ENCODE measurements around the gene AKR1A1.
"Not testable (repeated sequence)": the region's sequence is repeated elsewhere in the genome, so short reads cannot be mapped to it uniquely, and the experiment has no call there.

AKR1A1 gene

DNA sequence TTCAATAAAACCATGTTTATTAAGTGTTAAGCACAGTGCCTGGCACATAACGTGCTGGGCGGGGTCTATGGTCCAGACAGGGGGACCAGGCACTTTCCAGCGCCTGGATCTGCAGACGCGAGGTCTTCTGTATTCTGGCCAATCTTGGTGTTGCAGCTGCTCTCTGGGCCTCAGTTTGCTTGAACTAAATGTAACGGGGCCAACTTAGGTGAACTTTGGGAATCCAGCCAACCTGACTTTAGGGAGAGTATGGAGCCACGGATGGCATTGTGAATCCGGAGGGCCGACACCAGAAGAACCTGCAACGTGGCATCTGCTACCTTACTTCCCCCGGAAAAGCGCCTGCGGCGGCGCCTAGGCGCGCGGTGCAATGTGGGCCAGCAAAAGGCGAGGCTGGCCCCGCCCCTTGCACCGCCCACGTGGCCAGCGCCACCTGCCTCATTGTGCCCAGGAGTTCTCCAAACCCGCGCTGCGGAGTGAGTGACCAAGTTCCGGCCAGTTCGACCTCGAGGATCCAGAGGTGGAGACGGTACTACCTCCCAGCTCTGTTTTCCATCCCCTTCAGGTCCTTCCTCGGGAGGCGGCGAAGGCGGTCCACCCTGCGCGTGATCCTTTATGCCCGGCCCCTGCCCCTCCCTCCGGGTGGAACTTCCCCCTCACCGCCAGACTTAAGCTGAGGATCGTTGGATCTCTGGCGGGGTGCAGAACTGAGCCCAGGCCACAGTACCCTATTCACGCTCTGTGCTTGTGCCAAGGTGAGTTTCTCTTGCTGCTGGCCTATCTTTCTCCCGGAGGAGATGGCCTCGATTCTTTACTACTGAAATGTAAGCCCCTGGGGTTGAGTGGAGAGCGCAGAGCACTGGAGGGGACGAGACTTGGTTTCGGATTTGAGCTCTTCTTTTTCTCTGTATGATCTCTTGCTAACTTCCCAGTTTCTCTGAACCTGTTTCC lies at the start of gene AKR1A1:
Gene AKR1A1 (plus strand): TSS at position 426 of the 951 bp plus-strand sequence. CDS start 10,969 bp downstream, outside the sequence.
- DNase-seq (ENCODE audit: low read depth in 2 of 2) = peak; percentile 68 to 71

DNA sequence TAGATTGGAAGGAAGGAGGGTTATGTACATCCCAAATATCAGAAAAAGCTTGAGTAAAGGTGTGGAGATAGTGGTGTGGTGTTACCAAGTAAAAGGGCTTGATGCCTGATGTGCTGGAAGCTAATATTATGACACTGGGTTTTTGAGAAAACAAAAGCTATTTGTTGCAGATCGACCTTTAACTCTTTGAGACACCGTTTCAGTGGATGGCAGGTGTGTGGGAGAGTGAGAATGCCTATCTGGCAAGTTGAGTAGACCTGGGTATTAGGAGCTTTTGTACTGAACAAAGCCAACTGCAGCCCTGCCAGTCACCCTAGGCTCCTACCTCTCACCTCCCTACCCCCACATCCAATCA lies 49.1 kb upstream of the AKR1A1 start:
- no peak for DNase-seq (ENCODE audit: low read depth in 2 of 2)

DNA sequence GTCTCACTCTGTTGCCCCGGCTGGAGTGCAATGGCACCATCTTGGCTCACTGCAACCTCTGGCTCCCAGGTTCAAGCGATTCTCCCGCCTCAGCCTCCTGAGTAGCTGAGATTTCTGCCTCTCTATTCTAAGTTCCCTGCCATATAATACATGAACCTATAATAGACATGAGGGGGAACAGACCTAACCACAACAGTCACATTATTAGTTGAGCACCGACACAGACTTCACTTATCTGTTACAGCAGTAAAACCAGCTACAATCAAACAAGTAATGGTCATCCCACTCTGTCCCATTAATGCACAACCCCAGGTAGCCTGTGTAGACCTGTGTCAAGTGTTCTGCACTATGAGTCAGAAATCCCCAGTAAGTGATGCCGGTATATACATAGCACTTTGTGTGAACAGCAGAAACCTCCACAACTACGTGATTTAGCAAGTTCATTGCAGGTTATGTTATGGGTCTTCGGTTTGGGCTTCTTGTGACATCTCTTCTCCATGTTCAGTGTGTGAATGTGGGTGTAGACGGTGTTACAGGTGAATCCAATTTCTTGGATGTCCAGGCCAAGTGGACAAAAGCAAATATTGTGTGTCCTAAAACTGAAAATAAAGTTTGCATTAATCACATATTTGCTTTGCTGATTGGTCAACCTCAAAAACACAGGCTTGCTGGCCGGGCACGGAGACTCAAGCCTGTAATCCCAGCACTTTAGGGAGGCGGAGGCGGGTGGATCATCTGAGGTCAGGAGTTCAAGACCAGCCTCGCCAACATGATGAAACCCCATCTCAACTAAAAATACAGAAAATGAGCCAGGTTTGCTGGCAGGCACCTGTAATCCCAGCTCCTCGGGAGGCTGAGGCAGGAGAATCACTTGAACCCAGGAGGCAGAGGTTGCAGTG lies 46.9 kb upstream of the AKR1A1 start:
- DNase-seq (ENCODE audit: low read depth in 2 of 2) = no peak

DNA sequence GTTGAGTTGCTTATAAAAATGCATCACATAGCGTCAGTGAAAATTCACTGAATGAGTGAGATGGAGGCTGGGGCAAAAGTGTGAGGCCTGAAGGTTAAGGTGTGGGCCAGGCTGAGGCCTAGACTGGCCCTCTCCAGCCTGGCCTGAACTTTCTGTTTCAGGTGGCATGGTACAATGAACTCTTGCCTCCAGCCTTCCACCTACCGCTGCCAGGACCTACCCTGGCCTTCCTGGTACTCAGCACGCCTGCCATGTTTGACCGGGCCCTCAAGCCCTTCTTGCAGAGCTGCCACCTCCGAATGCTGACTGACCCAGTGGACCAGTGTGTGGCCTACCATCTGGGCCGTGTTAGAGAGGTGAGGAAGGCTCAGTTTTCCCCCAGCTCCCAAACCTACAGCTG lies 43.4 kb upstream of the AKR1A1 start:
- no peak for DNase-seq (ENCODE audit: low read depth in 2 of 2)

DNA sequence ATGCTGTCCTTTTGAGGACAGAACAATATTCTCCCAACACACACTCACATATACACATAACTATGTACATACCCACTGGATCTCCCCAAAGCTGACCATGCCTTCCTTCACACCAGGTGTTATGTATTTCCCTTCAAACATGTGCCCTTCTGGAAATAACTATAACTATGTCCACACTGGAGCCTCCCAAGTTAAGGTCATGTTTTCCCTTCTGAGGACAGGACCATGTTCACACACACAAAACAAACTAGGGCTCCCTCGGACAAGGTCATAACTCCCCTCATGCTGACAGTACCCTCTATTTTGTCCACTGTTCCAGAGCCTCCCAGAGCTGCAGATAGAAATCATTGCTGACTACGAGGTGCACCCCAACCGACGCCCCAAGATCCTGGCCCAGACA lies 42.7 kb upstream of the AKR1A1 start:
- no peak for DNase-seq (ENCODE audit: low read depth in 2 of 2)

DNA sequence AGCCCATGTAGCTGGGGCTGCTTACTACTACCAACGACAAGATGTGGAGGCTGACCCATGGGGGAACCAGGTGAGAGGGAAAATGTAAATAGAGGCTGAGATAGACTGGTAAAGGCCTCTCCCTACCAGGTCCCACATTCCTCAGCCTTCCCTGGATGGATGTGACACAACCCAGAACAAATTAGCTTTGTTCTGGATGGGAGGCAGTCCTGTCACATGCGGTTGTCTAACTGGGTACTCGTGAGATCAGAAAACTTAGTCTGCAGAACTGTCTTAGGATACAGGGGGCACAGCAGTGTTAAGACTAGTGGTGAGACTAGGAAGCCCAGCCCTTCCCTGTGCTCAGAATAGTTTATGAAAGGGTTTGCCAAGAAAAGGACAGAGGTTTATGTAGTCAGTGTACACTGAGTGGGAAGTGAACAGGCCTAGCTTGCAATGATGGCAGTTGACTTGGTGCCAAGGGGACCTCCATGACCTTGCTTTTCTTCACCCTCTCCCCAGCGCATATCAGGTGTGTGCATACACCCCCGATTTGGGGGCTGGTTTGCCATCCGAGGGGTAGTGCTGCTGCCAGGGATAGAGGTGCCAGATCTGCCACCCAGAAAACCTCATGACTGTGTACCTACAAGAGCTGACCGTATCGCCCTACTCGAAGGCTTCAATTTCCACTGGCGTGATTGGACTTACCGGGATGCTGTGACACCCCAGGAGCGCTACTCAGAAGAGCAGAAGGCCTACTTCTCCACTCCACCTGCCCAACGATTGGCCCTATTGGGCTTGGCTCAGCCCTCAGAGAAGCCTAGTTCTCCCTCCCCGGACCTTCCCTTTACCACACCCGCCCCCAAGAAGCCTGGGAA lies 42.1 kb upstream of the AKR1A1 start:
- no peak for DNase-seq (ENCODE audit: low read depth in 2 of 2)

DNA sequence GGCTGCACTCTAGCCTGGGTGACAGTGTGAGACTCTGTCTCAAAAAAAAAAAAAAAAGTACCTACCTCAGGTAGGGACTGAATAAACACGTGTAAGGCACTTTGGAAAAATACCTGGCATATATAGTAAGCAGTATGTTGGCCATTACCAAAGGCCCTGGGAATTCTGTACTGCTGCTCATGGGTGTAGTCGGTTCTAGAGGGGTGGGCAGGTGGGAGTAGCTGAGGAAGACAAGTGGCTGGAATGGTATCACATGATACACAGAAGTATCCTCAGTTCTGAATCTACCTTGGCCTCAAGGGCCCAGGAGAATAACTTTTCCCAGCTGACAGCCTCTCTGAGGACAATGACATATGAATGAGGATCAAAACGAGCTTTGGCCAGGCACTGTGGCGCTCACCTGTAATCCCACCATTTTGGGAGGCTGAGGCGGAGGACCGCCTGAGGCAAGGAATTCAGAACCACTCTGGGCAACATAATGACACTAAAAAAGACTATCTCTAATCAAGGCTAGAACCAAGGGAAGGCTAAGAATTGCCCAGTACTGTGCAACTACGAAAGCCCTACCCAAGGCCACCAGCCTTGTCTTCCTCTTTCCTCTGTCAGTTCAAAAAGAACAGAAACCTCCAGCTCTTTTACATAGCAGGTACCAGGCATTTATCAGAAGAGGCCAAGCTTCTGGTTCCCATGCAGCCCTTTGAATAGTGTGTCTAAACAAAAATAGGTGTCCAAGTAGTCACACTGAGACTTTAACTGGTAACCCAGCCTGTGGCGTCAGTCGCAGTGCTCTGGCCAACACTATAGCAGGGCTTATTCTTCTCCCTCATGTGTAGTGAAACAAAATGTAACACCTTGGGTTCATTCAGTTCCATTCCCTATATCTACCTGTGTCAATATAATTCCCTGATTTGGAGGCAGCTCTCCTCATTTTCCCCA lies 40.3 kb upstream of the AKR1A1 start:
- DNase-seq (ENCODE audit: low read depth in 2 of 2) = no peak

DNA sequence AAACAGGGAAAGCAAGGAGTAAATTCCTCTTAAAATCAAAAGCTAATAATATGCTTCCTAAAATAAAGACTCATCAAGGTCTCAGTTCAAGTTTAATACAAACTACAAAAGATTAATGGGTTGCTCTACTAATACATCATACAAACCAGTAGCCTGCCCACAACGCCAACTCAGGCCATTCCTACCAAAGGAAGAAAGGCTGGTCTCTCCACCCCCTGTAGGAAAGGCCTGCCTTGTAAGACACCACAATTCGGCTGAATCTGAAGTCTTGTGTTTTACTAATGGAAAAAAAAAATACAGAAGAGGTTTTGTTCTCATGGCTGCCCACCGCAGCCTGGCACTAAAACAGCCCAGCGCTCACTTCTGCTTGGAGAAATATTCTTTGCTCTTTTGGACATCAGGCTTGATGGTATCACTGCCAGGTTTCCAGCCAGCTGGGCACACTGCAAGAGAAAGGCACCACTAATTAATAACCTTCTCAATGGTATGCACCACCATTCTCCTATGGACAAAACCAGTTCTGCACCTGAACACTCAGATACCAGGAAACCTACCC lies 39.6 kb upstream of the AKR1A1 start:
- DNase-seq (ENCODE audit: low read depth in 2 of 2) = no peak

DNA sequence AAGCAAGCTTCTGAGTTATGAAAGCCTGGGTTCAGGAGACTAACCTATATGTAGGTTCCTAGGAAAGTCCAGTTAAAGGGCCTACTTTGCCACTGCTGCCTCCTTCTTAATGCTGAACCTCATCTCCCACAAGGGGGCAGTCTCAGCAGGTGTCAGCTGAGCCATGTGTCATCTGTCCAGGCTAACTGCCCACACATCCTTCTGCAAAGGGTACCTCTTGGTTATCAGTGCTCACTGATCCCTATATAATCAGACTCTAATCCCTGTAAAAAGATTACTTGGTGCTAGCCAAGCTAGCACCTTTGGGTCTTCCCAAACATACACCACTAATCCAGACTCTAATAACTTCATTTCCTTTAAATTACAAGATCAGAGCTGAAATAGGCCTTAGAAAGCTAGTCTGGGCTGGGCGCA lies 38.0 kb upstream of the AKR1A1 start:
- DNase-seq (ENCODE audit: low read depth in 2 of 2) = peak in 1 of 2 experiments; percentile 9

DNA sequence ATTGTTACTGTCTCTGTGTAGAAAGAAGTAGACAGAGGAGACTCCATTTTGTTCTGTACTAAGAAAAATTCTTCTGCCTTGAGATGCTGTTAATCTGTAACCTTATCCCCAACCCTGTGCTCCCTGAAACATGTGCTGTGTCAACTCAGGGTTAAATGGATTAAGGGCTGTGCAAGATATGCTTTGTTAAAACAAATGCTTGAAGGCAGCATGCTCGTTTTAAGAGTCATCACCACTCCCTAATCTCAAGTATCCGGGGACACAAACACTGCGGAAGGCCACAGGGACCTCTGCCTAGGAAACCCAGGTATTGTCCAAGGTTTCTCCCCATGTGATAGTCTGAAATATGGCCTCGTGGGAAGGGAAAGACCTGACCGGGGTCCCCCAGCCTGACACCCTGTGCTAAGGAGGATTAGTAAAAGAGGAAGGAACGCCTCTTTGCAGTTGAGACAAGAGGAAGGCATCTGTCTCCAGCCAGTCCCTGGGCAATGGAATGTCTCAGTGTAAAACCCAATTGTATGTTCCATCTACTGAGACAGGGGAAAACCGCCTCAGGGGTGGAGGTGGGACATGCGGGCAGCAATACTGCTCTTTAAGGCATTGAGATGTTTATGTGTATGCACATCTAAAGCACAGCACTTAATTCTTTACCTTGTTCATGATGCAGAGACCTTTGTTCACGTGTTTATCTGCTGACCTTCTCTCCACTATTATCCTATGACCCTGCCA lies 36.9 kb upstream of the AKR1A1 start:
- DNase-seq (ENCODE audit: low read depth in 2 of 2) = not testable (repeated sequence)

DNA sequence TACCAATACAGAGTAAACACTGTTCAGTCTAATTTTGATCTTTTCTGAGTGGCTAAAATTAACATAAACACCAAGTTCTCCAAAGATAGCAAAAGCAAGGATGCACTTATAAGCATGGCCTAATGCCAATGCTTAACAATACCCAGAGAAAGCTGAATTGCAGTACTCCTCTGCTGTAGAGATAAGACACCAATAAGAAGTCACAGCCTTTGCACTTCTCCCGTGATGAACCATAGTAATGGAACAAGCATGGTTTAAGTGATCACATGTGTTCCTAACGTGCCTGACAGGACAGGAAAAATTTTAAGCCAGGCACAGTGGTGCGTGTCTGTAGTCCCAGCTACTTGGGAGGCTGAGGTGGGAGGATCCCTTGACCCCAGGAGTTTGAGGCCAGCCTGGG lies 34.6 kb upstream of the AKR1A1 start:
- DNase-seq (ENCODE audit: low read depth in 2 of 2) = no peak

DNA sequence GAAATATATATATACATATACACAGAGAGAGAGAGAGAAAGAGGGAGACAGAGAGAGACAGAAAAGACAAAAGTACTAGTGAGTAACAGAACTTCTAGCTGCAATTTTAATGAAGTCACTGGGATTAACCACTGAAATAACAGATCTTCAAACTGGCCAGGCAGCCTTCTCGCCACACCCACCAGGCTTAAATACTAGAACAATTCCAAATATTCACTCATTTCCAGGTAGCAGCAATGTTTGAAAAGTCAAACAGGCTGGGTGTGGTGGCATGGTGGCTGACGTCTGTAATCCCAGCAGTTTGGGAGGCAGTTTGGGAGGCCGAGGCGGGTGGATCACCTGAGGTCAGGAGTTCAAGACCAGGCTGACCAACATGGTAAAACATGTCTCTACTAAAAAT lies 34.2 kb upstream of the AKR1A1 start:
- DNase-seq (ENCODE audit: low read depth in 2 of 2) = no peak

DNA sequence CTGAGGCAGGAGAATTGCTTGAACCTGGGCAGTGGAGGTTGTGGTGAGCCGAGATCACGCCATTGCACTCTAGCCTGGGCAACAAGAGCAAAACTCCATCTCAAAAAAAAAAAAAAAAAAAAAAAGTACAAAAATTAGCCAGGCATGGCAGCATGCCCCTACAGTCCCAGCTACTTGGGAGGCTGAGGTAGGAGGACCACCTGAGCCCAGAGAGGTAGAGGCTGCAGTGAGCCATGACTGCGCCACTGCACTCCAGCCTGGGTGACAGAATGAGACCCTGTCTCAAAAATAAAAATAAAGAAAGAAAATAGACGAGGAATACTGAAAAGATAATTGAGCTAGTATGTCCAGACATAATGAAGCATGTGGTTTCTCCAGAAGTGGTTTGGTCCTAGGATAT lies 32.3 kb upstream of the AKR1A1 start:
- DNase-seq (ENCODE audit: low read depth in 2 of 2) = not testable (repeated sequence)

DNA sequence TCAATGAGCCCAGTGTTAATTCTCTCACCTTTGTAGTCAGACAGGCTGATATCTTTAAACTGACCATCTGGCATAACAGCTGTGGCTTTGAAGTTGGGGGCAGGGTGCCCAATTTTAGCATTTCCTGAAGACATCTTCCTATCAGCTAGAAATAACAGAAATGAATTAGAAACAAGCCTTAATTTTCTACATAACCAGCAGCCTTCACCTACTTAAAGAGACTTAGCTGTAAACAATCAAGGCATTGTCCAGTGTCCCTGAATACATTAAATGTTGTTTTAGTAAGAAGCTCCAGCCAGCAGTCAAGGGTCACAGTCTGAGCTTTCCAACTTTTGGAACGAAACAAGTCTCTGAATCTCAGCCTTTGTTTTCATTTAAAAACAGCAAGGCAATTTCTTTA lies 31.7 kb upstream of the AKR1A1 start:
- no peak for DNase-seq (ENCODE audit: low read depth in 2 of 2)

DNA sequence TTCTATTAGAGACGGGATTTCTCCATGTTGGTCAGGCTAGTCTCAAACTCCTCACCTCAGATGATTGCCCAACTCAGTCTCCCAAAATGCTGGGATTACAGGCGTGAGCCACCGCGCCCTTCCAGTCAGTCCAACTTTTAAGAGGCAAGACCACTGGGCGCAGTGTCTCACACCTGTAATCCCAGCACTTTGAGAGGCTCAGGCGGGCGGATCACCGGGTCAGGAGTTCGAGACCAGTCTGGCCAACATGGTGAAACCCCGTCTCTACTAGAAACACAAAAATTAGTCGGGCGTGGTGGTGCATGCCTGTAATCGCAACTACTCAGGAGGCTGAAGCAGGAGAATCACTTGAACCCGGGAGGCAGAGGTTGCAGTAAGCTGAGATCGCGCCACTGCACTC lies 30.9 kb upstream of the AKR1A1 start:
- not testable (repeated sequence) for DNase-seq (ENCODE audit: low read depth in 2 of 2)

DNA sequence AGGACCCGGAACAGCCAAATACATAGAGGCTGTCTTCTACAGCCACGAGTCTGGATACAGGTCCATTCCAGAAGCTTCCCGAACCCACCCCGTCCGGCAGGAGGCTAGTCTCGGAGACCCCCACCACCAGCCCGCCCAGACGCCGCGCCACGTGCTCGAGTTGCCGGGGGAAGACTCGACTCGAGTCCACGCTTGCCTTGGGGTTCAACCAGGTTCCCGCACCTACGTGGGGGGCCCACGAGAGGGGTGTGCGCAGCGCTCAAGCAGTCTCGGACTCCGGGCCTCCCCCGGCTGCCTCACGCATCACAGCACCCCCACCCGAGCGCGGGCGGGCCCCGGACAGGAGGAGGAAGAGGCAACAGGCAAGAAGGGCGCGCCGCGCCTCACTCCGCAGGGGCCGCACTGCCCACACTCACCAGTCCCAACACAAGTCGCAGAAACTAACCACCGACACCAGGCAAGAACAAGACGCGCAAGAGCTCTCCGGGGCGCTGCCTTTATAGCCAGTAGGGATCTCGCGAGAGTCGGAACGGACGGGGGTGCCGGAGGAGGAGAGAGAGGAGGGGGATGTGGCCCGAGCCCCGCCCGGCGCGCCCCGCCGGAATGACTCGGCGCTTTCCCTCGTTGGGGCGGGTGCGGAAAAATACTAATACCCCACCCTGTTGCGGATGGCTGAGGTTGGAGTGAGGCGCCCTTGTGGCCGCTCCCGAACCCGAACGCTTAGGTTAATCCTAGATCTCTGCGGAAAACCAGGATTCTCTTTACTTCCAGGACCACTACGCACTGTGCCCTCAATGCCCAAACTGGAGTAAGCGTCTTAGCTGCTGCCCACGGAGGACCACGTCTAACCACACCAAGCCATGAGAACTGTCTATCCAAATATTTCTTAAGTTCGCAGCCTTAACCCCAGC lies 29.0 kb upstream of the AKR1A1 start, which contains the start of gene PRDX1:
Gene PRDX1 (minus strand): TSS at position 472 of the 911 bp plus-strand sequence. CDS start 2,841 bp downstream, outside the sequence.
- peak; percentile 96 for DNase-seq (ENCODE audit: low read depth in 2 of 2)

DNA sequence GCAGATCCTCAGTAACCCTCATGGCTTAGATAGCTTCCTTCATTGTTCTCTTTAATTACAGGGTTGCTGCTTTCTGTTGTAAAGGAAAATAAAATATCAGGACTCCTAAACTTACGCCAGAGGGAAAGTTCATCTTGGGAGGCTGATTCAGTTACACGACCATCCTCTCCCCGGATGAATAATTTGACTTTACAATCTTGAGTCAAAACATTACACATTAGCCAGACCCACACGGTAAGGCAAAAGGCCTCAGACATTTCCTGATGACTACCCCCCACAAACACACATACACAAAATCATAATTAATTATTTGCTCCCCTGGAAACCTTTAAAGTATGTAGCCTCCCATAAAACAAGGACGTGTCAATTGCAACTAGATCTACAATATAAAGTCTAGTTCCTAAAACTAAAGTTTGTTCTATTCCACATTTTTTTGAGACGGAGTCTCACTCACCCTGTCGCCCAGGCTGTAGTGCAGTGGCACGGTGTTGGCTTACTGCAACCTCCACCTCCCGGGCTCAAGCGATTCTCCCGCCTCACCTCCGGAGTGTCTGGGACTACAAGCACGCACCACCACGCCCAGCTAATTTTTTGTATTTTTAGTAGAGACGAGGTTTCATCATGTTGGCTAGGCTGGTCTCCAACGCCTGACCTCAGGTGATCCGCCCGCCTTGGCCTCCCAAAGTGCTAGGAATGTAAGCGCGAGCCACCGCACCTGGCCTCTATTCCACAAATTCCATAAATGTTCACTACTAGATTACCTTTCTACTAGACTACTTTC lies 28.1 kb upstream of the AKR1A1 start:
- DNase-seq (ENCODE audit: low read depth in 2 of 2) = peak in 1 of 2 experiments; percentile 12

Data from fibroblast of skin of left quadriceps (primary cell).